ENCODE results near the gene TESMIN.
A peak's percentile ranks its signal among the peaks of the same experiment; 100 is the strongest.

TESMIN gene

GRCh38 chr11:68693484-68693882, 57.8 kb downstream of the TESMIN start:
- DNase-seq (ENCODE audit: low read depth): no peak
- TF ChIP-seq CTCF (IDR thresholded peaks at IDR 0.05; ENCODE audit: insufficient read depth, low read depth, low read length, missing control alignments): no peak
- H3K4me3 ChIP-seq (ENCODE audit: low read length): no peak overlapping the region

GRCh38 chr11:68692871-68693483, 58.3 kb downstream of the TESMIN start:
- no peak overlapping the region for H3K4me3 ChIP-seq (ENCODE audit: low read length)
- no peak for DNase-seq (ENCODE audit: low read depth)
- TF ChIP-seq CTCF (IDR thresholded peaks at IDR 0.05; ENCODE audit: insufficient read depth, low read depth, low read length, missing control alignments): no peak

DNA sequence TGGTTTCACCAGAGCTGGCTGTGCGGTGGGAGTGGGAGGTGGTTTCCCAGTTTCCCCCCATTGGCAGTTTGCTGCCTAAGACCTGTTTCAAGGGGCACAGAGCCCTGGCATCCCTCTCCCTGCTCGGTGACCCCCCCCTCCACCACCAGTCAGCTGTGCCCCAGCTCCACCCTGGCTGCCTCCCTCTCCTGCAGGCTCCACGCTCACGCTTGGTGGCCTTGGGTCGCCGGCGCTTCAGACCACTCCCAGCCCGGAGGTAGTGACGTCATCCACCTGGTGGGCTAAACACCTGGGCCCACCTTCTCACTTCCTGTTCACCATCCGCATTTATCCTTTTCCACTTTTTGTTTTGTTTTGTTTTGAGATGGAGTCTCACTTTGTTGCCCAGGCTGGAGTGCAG, 59.2 kb downstream of the TESMIN start:
- no peak overlapping the region for H3K4me3 ChIP-seq (ENCODE audit: low read length)
- no peak for DNase-seq (ENCODE audit: low read depth)
- TF ChIP-seq CTCF (IDR thresholded peaks at IDR 0.05; ENCODE audit: insufficient read depth, low read depth, low read length, missing control alignments): no peak

DNA sequence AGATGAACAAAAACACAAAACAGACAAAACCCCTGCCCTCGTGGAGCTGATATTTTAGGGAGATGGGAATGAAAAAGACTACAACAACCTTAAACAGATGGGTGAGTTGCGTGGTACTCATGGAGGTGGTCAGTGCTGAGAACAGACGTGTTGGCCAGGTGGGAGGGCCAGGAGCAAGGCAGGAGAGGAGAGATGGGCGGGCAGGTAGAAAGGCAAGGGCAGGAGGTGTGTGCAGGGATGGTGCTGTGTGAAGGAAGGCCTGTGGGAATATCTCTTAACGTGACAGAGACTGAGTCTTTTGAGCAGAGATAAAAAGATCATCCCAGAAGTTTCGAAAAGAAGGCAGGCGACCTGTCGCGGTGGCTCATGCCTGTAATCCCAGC, 59.9 kb downstream of the TESMIN start:
- no peak for DNase-seq (ENCODE audit: low read depth)
- no peak overlapping the region for H3K4me3 ChIP-seq (ENCODE audit: low read length)
- TF ChIP-seq CTCF (IDR thresholded peaks at IDR 0.05; ENCODE audit: insufficient read depth, low read depth, low read length, missing control alignments): no peak

GRCh38 chr11:68690671-68691401, 60.5 kb downstream of the TESMIN start:
- no peak for DNase-seq (ENCODE audit: low read depth)
- peak; percentile 10 for TF ChIP-seq CTCF (IDR thresholded peaks at IDR 0.05; ENCODE audit: insufficient read depth, low read depth, low read length, missing control alignments)
- H3K4me3 ChIP-seq (ENCODE audit: low read length): no peak overlapping the region

DNA sequence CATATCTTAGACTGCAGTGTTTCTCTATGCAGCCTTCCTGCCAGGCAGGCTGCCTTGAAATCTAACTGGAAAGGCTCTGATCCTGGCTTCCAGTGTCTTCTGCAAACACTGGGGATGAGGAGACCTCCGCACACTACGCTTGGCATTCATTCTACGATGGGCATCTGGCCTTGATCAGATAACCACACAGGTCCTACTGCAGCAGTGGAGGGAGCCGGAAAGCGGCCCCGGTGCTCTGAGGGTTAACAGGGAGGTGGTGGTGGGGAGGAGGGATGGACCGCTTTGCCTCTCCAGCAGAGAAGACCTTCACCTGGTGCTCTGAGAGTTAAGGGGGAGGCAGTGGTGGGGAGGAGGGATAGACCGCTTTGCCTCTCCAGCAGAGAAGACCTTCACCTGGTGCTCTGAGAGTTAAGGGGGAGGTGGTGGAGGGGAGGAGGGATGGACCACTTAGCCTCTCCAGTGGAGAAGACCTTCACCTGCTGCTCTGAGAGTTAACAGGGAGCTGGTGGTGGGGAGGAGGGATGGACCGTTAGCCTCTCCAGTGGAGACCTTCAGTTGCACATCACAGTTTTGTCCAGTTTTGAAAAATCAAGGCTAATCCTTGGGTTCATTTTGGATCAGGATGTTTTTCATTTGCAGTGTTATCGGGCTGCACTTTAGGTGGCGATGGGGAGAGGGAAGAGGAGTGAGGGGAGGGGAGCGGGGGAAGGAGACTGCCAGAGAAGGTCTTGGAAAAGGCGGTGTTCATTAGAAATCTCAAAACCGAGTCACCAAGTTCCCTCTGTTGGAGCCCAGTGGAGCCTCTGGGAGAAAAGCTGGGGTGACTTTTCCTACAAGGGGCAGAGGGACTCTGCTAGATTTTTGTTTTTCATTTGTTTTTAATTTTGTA, 61.3 kb downstream of the TESMIN start:
- TF ChIP-seq CTCF (IDR thresholded peaks at IDR 0.05; ENCODE audit: insufficient read depth, low read depth, low read length, missing control alignments): no peak
- no peak for DNase-seq (ENCODE audit: low read depth)
- H3K4me3 ChIP-seq (ENCODE audit: low read length): no peak overlapping the region
